CD14-positive monocyte (primary cell): ENCODE measurements around the gene HS3ST4. TPM values are rescaled to one million over a fixed set of nuclear protein-coding genes. Genes with fewer than 3 reads are reported as not detected.

Experiments
- DNase-seq, 3 donors: peaks; one replicate each; pipeline ENCODE4 v3.0.0-alpha.2; 2011 to 2022
- H2AFZ ChIP-seq: 2 replicates; pipeline ENCODE4 v1.6.0; 2012; ENCODE audit warnings: mild to moderate bottlenecking, low read depth, low read length, inconsistent platforms; ENCODE audit not compliant: insufficient read depth, poor library complexity, severe bottlenecking
- H3K27ac ChIP-seq, 2 donors: 1 replicate in 1 of 2; 2 replicates in 1 of 2; pipeline ENCODE4 v1.5.1; 2012 to 2013; ENCODE audit warnings: low read length in 2 of 2, control low read depth in 1 of 2, inconsistent platforms in 1 of 2, low read depth in 1 of 2, mild to moderate bottlenecking in 1 of 2
- H3K27me3 ChIP-seq, 2 donors: one replicate each; pipeline versions ENCODE4 v1.6.0 to v1.6.1; 2011 to 2013; ENCODE audit warnings: low read length in 2 of 2; ENCODE audit not compliant: control insufficient read depth in 2 of 2, insufficient read depth in 2 of 2
- H3K36me3 ChIP-seq, 2 donors: replicated peaks in 1 of 2; 1 replicate in 1 of 2; 2 replicates in 1 of 2; pipeline versions ENCODE4 v1.5.1 to v1.6.1; 2012 to 2013; ENCODE audit warnings: low read length in 2 of 2, control low read depth in 1 of 2, inconsistent platforms in 1 of 2, mild to moderate bottlenecking in 1 of 2; ENCODE audit not compliant: insufficient read depth in 2 of 2, control insufficient read depth in 1 of 2
- H3K4me1 ChIP-seq, 2 donors: 1 replicate in 1 of 2; 2 replicates in 1 of 2; pipeline versions ENCODE4 v1.5.1 to v1.6.1; 2012 to 2013; ENCODE audit warnings: low read length in 2 of 2, control low read depth in 1 of 2, inconsistent platforms in 1 of 2, mild to moderate bottlenecking in 1 of 2, moderate library complexity in 1 of 2; ENCODE audit not compliant: insufficient read depth in 2 of 2, control insufficient read depth in 1 of 2
- H3K4me2 ChIP-seq: replicated peaks from 2 replicates; pipeline ENCODE3; 2012; ENCODE audit warnings: low read length, moderate library complexity, mild to moderate bottlenecking; ENCODE audit not compliant: poor library complexity, severe bottlenecking; ENCODE audit errors: extremely low read depth
- H3K4me3 ChIP-seq, 3 experiments: fragments of 200-600 bp in 1 of 3; sonication (generic) in 1 of 3; replicated peaks in 1 of 3; 1 replicate in 2 of 3; 2 replicates in 1 of 3; pipeline ENCODE4 v1.5.1; 2011 to 2013; ENCODE audit warnings: low read length in 3 of 3, mild to moderate bottlenecking in 3 of 3, control low read depth in 2 of 3, low read depth in 2 of 3, inconsistent platforms in 1 of 3, moderate library complexity in 1 of 3
- H3K79me2 ChIP-seq: 2 replicates; pipeline ENCODE4 v1.6.0; 2012; ENCODE audit warnings: mild to moderate bottlenecking, control low read depth, inconsistent platforms, low read length, moderate library complexity; ENCODE audit not compliant: insufficient read depth
- H3K9ac ChIP-seq: 2 replicates; pipeline ENCODE4 v1.6.0; 2017; ENCODE audit warnings: low read length, mild to moderate bottlenecking; ENCODE audit not compliant: insufficient read depth, poor library complexity, severe bottlenecking
- H3K9me3 ChIP-seq, 2 donors: replicated peaks in 1 of 2; 1 replicate in 1 of 2; 2 replicates in 1 of 2; pipeline versions ENCODE4 v1.5.1 to v1.6.1; 2012 to 2013; ENCODE audit warnings: low read length in 2 of 2, control low read depth in 1 of 2; ENCODE audit not compliant: control insufficient read depth in 1 of 2, insufficient read depth in 1 of 2
- H4K20me1 ChIP-seq: 2 replicates; pipeline ENCODE4 v1.6.0; 2012; ENCODE audit warnings: mild to moderate bottlenecking, low read length, control low read depth, moderate library complexity; ENCODE audit not compliant: insufficient read depth
- H3K27ac Mint-ChIP-seq, 7 donors: one replicate each; pipeline ENCODE4 v1.8.0; 2020; ENCODE audit warnings: mild to moderate bottlenecking in 7 of 7, mixed read lengths in 7 of 7, moderate library complexity in 6 of 7, inconsistent platforms in 2 of 7
- H3K27me3 Mint-ChIP-seq, 3 donors: one replicate each; pipeline ENCODE4 v1.8.0; 2021 to 2022; ENCODE audit warnings: low read depth in 3 of 3, mild to moderate bottlenecking in 3 of 3, mixed read lengths in 3 of 3, moderate library complexity in 3 of 3, inconsistent platforms in 1 of 3
- H3K36me3 Mint-ChIP-seq, 2 donors: one replicate each; pipeline ENCODE4 v1.8.0; 2020; ENCODE audit warnings: mixed read lengths in 2 of 2, inconsistent platforms in 1 of 2, mild to moderate bottlenecking in 1 of 2
- H3K4me1 Mint-ChIP-seq: one replicate; pipeline ENCODE4 v1.8.0; 2020; ENCODE audit warnings: mild to moderate bottlenecking, mixed read lengths
- H3K4me3 Mint-ChIP-seq, 2 donors: one replicate each; pipeline ENCODE4 v1.8.0; 2020; ENCODE audit warnings: mild to moderate bottlenecking in 2 of 2, mixed read lengths in 2 of 2, moderate library complexity in 1 of 2
- H3K9me3 Mint-ChIP-seq, 7 donors: one replicate each; pipeline ENCODE4 v1.8.0; 2020 to 2022; ENCODE audit warnings: mixed read lengths in 7 of 7, mild to moderate bottlenecking in 6 of 7, moderate library complexity in 6 of 7, inconsistent platforms in 2 of 7
- WGBS: methylation state at CpG from one replicate; pipeline ENCODE4 v1.1.5; 2013; ENCODE audit warnings: missing lambda C conversion rate; ENCODE audit not compliant: insufficient coverage; 5-methylcytosine and 5-hydroxymethylcytosine counted together
- intact Hi-C, 2 donors: fragments of 100-400 bp; cut with micrococcal nuclease; formaldehyde crosslinking; loops; one replicate each; pipeline versions ENCODE4 v1.15.0 to v1.15.1; 2023
- polyA plus RNA-seq, 3 donors: library from polyadenylated mRNA; depleted of rRNA in 1 of 3; unstranded in 2 of 3; stranded (reverse) in 1 of 3; fragments of 300-500 nt in 2 of 3; fragments of >200 nt in 1 of 3; fragmentation: Illumina TruSeq in 2 of 3; gene quantifications; 1 replicate in 2 of 3; 2 replicates in 1 of 3; pipeline ENCODE4 v1.2.3, GENCODE V29; 2012 to 2021
- TF ChIP-seq, protein P1 (sequence below): fragments of 200-600 bp; IDR thresholded peaks from one replicate; pipeline ENCODE4 v1.8.0; 2022; ENCODE audit warnings: antibody characterized with exemption, mild to moderate bottlenecking

The HS3ST4 gene
- polyA plus RNA-seq, 3 donors, result not detected

DNA sequence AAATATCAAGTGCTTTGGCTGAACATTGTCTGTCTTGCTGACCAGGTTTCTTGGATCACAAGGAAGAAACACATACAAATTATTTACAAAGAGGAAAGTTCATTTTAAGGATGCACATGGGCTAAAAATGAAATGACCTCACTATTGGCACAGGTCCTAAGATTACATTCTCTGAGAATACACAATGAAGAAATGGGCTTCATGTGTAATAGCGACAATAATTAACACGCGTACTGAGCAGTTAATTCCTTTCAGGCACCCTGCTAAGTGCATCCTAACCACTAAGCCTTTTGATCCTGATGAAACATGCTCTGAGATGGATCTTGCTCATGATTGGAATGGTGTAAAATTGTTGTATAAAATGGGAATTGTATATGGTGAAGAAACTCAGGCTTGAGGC, 429.0 kb downstream of the HS3ST4 start:
- no peak overlapping the region for H3K27ac Mint-ChIP-seq

DNA sequence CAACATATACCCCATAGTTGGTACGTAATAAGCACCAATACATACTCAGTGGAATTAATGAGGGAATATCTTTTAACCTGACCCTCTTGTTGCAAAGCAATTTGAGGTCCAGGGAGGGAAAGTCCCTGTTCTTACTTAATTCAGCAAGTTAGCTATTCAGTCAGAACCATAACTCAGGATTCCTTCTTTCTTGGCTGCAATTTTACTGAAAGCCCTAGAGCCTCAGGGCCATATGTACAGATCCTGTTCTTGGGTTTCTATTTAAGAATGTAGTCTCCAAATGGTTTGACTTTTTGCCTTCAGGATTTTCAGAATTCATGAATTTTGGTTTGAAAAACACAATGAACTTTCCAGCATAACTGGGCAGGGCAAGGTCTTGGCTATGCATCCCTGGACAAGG, 436.5 kb downstream of the HS3ST4 start:
- Histone ChIP-seq H3K36me3 (no peaks in the 10 kb centered on the region), H3K27ac (no peak overlapping the region), H3K27me3 (no peaks in the 10 kb centered on the region), H2AFZ (no peak overlapping the region), H3K4me3 (no peak overlapping the region), H3K4me2 (no peak overlapping the region), H4K20me1 (no peaks in the 10 kb centered on the region), H3K9ac (no peak overlapping the region), H3K9me3 (no peaks in the 10 kb centered on the region), H3K79me2 (no peaks in the 10 kb centered on the region), H3K4me1 (no peaks in the 10 kb centered on the region)
- no peak for DNase-seq
- TF ChIP-seq, protein P1, sequence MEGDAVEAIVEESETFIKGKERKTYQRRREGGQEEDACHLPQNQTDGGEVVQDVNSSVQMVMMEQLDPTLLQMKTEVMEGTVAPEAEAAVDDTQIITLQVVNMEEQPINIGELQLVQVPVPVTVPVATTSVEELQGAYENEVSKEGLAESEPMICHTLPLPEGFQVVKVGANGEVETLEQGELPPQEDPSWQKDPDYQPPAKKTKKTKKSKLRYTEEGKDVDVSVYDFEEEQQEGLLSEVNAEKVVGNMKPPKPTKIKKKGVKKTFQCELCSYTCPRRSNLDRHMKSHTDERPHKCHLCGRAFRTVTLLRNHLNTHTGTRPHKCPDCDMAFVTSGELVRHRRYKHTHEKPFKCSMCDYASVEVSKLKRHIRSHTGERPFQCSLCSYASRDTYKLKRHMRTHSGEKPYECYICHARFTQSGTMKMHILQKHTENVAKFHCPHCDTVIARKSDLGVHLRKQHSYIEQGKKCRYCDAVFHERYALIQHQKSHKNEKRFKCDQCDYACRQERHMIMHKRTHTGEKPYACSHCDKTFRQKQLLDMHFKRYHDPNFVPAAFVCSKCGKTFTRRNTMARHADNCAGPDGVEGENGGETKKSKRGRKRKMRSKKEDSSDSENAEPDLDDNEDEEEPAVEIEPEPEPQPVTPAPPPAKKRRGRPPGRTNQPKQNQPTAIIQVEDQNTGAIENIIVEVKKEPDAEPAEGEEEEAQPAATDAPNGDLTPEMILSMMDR, result no peak
- intact Hi-C loops, result no loop called here
- Mint-ChIP-seq H3K4me1 (no peaks in the 10 kb centered on the region), H3K27ac (no peak overlapping the region), H3K9me3 (peaks cover 0 to 3% (median 0%) of the 10 kb centered on the region in 7 donors), H3K4me3 (no peak overlapping the region), H3K27me3 (no peaks in the 10 kb centered on the region), H3K36me3 (no peaks in the 10 kb centered on the region)
- no CpG with 5 or more reads among the region's 1 CpG for WGBS

More for the DNA sequence above, 429.0 kb downstream of the HS3ST4 start:
- H3K4me3 Mint-ChIP-seq, result no peak overlapping the region
- Histone ChIP-seq H3K4me3 (no peak overlapping the region), H3K79me2 (no peaks in the 10 kb centered on the region), H3K9ac (no peak overlapping the region), H3K27ac (no peak overlapping the region), H3K9me3 (no peaks in the 10 kb centered on the region), H4K20me1 (no peaks in the 10 kb centered on the region), H3K4me2 (no peak overlapping the region), H2AFZ (no peak overlapping the region), H3K36me3 (no peaks in the 10 kb centered on the region), H3K27me3 (no peaks in the 10 kb centered on the region), H3K4me1 (no peaks in the 10 kb centered on the region)
- DNase-seq, result no peak
- TF ChIP-seq, protein P1, result no peak
- intact Hi-C loops, result no loop called here
- H3K36me3 Mint-ChIP-seq, result no peaks in the 10 kb centered on the region
- H3K4me1 Mint-ChIP-seq, result no peaks in the 10 kb centered on the region
- 93% methylated on average over 2 of the region's 3 CpGs for WGBS
- peaks cover 0 to 2% (median 0%) of the 10 kb centered on the region in 3 donors for H3K27me3 Mint-ChIP-seq
- peaks cover 0 to 5% (median 1%) of the 10 kb centered on the region in 7 donors for H3K9me3 Mint-ChIP-seq
